ENCODE data around the gene TNNC2.
"Not testable (repeated sequence)": the region's sequence is repeated elsewhere in the genome, so short reads cannot be mapped to it uniquely, and the experiment has no call there.

TNNC2 gene

GRCh38 chr20:45818239-45818638 lies 8.9 kb downstream of the TNNC2 start:
- no peak for FAIRE-seq

- peak; percentile 97 for FAIRE-seq
Measured at GRCh38 chr20:45817376-45818194, 9.5 kb downstream of the TNNC2 start.

- no peak for FAIRE-seq
Measured at GRCh38 chr20:45816951-45817350, 10.2 kb downstream of the TNNC2 start.

GRCh38 chr20:45814314-45814713 lies 12.8 kb downstream of the TNNC2 start:
- no peak for FAIRE-seq

GRCh38 chr20:45813489-45813888 lies 13.6 kb downstream of the TNNC2 start:
- FAIRE-seq, result no peak

DNA sequence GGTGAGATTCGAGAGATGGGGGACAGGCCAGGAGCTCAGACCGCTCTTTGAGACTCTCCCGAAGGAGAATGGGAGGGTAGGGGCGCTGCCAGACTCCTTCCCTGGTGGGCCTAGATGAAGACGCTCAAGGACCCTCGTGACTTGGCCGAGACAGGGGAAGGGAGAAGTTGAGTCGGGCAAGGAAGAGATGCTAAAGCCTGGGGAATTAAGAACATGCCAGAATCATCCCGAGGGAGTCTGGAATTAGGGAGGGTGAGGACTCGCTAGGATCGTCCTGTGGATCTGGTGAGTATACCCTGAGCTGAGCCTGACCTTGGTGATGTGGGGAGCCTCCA lies 14.1 kb downstream of the TNNC2 start:
- no peak for FAIRE-seq

DNA sequence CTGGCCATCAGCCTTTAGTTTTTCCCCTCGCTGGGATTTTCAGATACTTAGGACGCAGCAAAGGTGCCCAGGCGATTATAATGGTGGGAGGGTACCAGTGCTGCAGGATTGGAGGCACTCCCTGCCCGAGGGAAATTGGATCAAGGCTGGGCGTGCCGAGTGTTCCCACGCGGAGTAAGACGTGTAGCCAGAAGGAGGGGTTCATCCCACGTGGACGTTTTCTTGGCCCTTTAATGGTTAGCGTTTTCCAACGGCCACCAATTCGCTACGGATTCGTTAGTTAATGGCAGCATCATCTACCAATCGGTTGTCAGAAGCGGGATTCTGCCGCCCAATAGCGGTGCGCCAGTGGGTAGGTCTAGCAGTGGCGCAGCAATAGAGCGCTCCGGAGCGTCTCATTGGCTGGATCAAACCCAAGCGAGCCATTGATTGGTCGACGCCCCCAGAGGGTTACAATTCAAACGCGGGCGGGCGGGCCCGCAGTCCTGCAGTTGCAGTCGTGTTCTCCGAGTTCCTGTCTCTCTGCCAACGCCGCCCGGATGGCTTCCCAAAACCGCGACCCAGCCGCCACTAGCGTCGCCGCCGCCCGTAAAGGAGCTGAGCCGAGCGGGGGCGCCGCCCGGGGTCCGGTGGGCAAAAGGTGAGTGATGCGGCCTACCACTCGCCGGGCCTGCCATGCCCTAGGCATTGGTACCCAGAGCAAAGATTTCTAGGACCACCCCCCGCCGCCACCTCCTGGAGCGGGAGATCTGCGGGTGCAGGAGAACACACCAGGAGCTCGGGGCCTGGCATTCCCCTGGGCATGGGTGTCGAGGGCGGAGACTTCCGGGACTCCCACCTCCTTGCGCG lies 14.7 kb downstream of the TNNC2 start, which contains the start of gene UBE2C:
UBE2C (plus strand) TSS at position 488 of the 849 bp plus-strand sequence; CDS start at position 540, 52 bp downstream.
- FAIRE-seq, result peak; percentile 99

GRCh38 chr20:45810191-45810970 lies 16.7 kb downstream of the TNNC2 start:
- no peak for FAIRE-seq

DNA sequence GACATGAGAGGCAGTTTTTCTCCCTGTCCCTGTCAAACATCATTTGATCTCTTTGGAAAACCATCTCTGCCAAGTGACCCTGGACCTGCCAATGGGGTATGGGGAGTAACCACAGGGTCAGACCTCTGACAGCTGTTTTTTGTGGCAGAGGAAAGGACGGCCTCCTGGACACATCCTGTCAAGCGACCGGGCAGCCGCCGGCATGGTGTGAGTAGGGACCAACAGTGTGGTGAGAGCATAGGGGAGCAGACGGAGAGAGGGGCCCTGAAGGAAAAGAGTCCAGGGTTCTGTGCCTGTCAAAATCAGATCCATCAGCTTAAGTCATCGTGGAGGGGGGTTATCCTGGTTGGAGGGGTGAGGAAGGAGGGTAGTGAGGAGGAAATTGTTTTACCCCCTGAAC lies 25.3 kb downstream of the TNNC2 start:
- no peak for FAIRE-seq

GRCh38 chr20:45798935-45799642 lies 28.0 kb downstream of the TNNC2 start:
- FAIRE-seq, result no peak

DNA sequence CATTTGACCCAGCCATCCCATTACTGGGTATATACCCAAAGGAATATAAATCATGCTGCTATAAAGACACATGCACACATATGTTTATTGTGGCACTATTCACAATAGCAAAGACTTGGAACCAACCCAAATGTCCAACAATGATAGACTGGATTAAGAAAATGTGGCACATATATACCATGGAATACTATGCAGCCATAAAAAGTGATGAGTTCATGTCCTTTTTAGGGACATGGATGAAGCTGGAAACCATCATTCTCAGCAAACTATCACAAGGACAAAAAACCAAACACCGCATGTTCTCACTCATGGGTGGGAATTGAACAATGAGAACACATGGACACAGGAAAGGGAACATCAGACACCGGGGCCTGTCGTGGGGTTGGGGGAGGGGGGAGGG lies 29.2 kb downstream of the TNNC2 start:
- not testable (repeated sequence) for FAIRE-seq

DNA sequence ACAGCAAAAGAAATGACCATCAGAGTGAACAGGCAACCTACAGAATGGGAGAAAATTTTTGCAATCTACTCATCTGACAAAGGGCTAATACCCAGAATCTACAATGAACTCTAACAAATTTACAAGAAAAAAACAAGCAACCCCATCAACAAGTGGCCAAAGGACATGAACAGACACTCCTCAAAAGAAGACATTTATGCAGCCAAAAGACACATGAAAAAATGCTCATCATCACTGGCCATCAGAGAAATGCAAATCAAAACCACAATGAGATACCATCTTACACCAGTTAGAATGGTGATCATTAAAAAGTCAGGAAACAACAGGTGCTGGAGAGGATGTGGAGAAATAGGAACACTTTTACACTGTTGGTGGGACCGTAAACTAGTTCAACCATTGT lies 29.6 kb downstream of the TNNC2 start:
- not testable (repeated sequence) for FAIRE-seq

DNA sequence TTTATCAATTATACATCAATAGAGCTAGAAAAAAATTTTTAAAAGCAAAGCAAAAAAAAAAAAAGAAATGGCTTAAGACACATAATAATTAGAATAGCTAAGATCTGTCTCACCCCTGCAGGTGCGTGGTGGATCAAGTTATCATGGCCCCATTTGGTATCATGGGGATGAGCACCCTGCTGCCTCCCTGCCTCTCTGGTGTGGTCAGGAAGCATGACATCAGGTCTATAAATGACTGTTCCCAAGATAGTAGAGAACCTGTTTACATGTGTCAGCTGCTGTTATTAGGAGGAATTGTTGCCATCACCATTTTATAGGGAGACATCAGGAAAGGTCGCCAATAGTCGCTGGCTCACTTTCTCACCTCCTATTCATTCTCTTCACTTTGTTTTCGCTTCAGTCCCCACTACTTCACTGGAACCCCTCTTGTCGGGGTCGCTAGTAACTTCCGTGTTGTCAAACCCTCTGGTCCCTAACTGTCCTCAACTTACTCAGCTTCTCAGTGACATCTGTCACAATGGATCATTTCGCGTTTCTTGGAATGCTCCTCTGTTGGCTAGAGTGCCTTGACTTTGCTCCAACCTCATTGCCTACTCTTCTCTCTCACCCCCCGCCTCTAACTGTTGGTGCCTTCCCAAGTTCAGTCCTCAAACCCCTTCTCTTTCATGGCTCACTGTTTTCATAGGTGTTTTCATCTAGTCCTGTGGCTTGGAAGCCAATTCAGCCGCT lies 30.6 kb downstream of the TNNC2 start:
- FAIRE-seq, result no peak

DNA sequence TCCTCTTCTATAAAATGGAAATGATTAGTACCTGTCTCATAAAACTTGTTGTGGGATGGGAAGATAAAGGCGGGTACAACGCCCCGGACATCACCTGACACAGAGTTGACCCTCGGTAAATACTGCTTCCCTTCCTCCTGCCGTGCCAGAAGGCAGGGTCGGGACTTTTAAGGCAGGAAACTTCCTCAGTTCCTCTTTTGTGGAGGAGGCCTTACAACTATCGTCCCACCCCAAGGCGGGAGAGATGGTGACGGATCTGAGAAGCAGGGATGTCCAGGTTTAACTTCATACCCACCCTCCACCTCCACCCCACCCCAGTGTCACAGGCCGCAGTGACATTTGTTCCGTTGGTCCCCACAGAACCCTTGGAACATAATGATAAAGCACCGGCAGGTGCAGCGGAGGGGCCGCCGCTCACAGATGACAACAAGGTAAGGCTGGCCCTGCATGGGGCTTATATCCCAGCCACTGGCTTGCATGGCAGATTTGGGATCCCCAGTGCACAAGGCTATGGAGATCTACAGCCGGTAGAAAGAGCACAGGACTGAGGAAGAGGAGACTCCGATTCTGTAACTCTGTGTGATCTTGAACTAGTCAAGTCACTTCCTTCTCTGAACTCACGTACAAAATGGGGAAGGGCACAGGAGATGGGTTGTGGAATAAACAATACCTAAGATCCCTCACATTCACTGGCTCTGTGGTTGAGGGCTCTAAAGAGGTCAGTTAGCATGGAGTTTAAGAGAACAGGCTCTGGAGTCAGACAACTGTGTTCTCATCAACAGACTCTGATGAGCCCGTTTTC lies 34.6 kb downstream of the TNNC2 start:
- no peak for FAIRE-seq

GRCh38 chr20:45788351-45788750 lies 38.8 kb downstream of the TNNC2 start:
- FAIRE-seq, result no peak

GRCh38 chr20:45783656-45784294 lies 43.3 kb downstream of the TNNC2 start:
- FAIRE-seq, result no peak

DNA sequence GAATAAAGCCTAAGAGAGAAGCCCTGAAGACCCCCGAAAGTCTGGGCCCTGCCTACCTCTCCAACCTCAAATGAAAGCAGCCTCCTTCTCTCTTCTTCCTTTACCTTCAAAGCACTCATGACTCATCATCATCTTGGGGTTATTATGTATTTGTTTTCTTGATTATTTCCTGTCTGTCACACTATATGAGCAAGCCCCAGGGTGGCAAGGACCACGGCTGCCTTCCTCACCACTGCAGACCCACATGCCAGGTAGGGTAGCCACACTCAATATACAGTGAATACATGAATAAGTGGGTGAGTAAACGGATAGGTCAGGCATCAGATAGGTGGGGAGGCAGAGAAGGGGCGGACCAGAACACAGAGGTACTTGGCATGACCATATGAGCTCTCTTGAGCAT lies 44.2 kb downstream of the TNNC2 start:
- no peak for FAIRE-seq

GRCh38 chr20:45781391-45781931 lies 45.7 kb downstream of the TNNC2 start:
- FAIRE-seq, result no peak

GRCh38 chr20:45780159-45780558 lies 47.0 kb downstream of the TNNC2 start:
- FAIRE-seq, result no peak
